Measurements from ENCODE around the gene CALU.
A peak's percentile ranks its signal among the peaks of the same experiment; 100 is the strongest.

CALU gene

GRCh38 chr7:128739048-128739962 lies at the start of gene CALU:
CALU (plus strand) TSS chr7:128739359; CDS start chr7:128748584, 9,225 bp downstream.
- DNase-seq = peak; percentile 94

- DNase-seq = no peak
These were observed 47.9 kb upstream of the CALU start for GRCh38 chr7:128691227-128691626.

GRCh38 chr7:128692623-128693270 lies 46.4 kb upstream of the CALU start:
- no peak for DNase-seq

GRCh38 chr7:128693373-128694015 lies 45.7 kb upstream of the CALU start:
- DNase-seq = no peak

- DNase-seq = no peak
These were observed 44.4 kb upstream of the CALU start for GRCh38 chr7:128694738-128695137.

- DNase-seq = peak; percentile 51
These were observed 41.8 kb upstream of the CALU start for GRCh38 chr7:128697302-128697905.

- DNase-seq = no peak
These were observed 39.9 kb upstream of the CALU start for GRCh38 chr7:128699196-128699712.

- DNase-seq = no peak
These were observed 39.3 kb upstream of the CALU start for GRCh38 chr7:128699895-128700294.

- no peak for DNase-seq
These were observed 37.9 kb upstream of the CALU start for GRCh38 chr7:128701062-128701785.

GRCh38 chr7:128703609-128704241 lies 35.4 kb upstream of the CALU start:
- no peak for DNase-seq

GRCh38 chr7:128705891-128706333 lies 33.2 kb upstream of the CALU start:
- no peak for DNase-seq

- no peak for DNase-seq
These were observed 31.4 kb upstream of the CALU start for GRCh38 chr7:128707752-128708151.

- no peak for DNase-seq
These were observed 30.9 kb upstream of the CALU start for GRCh38 chr7:128708235-128708634.

- DNase-seq = no peak
These were observed 30.3 kb upstream of the CALU start for GRCh38 chr7:128708824-128709223.

GRCh38 chr7:128710481-128710880 lies 28.7 kb upstream of the CALU start:
- no peak for DNase-seq

- no peak for DNase-seq
These were observed 25.4 kb upstream of the CALU start for GRCh38 chr7:128713794-128714193.

- no peak for DNase-seq
These were observed 24.3 kb upstream of the CALU start for GRCh38 chr7:128714701-128715495.

GRCh38 chr7:128718967-128719642 lies 20.1 kb upstream of the CALU start:
- DNase-seq = no peak

- no peak for DNase-seq
These were observed 17.8 kb upstream of the CALU start for GRCh38 chr7:128721376-128721775.

- no peak for DNase-seq
These were observed 14.4 kb upstream of the CALU start for GRCh38 chr7:128724743-128725142.
